T-helper 1 cell treated with Interleukin-12 subunit alpha and Interleukin-12 subunit beta and Interleukin-4 antibody, amounts not matched to agents 30 μg/mL and 1 μg/mL, for 36 hours (primary cell): ENCODE data around the gene TBC1D24.

Experiments used
- H3K27ac Mint-ChIP-seq: one replicate; pipeline ENCODE4 v1.8.0; 2021; ENCODE audit warnings: mild to moderate bottlenecking, mixed read lengths
- H3K27me3 Mint-ChIP-seq: one replicate; pipeline ENCODE4 v1.8.0; 2021; ENCODE audit warnings: low read depth, mixed read lengths
- H3K36me3 Mint-ChIP-seq: one replicate; pipeline ENCODE4 v1.8.0; 2021; ENCODE audit warnings: low read depth, mixed read lengths
- H3K4me1 Mint-ChIP-seq: one replicate; pipeline ENCODE4 v1.8.0; 2021; ENCODE audit warnings: low read depth, mixed read lengths
- H3K4me3 Mint-ChIP-seq: one replicate; pipeline ENCODE4 v1.8.0; 2021; ENCODE audit warnings: mild to moderate bottlenecking, moderate library complexity, mixed read lengths
- H3K9me3 Mint-ChIP-seq: one replicate; pipeline ENCODE4 v1.8.0; 2021; ENCODE audit warnings: mixed read lengths

The TBC1D24 gene

GRCh38 chr16:2469399-2470233 lies 5.3 kb upstream of the TBC1D24 start:
- H3K9me3 Mint-ChIP-seq, result no peaks in the 10 kb centered on the region
- peaks cover 5% of the 10 kb centered on the region for H3K4me1 Mint-ChIP-seq
- H3K27ac Mint-ChIP-seq, result no peak overlapping the region

GRCh38 chr16:2470234-2470601 lies 4.7 kb upstream of the TBC1D24 start:
- no peaks in the 10 kb centered on the region for H3K36me3 Mint-ChIP-seq
- H3K27me3 Mint-ChIP-seq, result peaks cover 32% of the 10 kb centered on the region
- peaks cover 5% of the 10 kb centered on the region for H3K4me1 Mint-ChIP-seq
- H3K27ac Mint-ChIP-seq, result no peak overlapping the region
- H3K4me3 Mint-ChIP-seq, result no peak overlapping the region
- no peaks in the 10 kb centered on the region for H3K9me3 Mint-ChIP-seq

More at GRCh38 chr16:2469399-2470233, 5.3 kb upstream of the TBC1D24 start:
- Mint-ChIP-seq H3K27me3 (peaks cover 32% of the 10 kb centered on the region), H3K4me3 (no peak overlapping the region), H3K36me3 (no peaks in the 10 kb centered on the region)

GRCh38 chr16:2470603-2471015 lies 4.3 kb upstream of the TBC1D24 start:
- Mint-ChIP-seq H3K4me3 (no peak overlapping the region), H3K36me3 (no peaks in the 10 kb centered on the region), H3K4me1 (peaks cover 5% of the 10 kb centered on the region), H3K9me3 (no peaks in the 10 kb centered on the region), H3K27ac (no peak overlapping the region), H3K27me3 (peaks cover 32% of the 10 kb centered on the region)

- Mint-ChIP-seq H3K36me3 (no peaks in the 10 kb centered on the region), H3K4me1 (peaks cover 7% of the 10 kb centered on the region), H3K27ac (no peak within 1 kb of the TSS), H3K9me3 (no peaks in the 10 kb centered on the region), H3K27me3 (peaks cover 35% of the 10 kb centered on the region), H3K4me3 (no peak within 1 kb of the TSS)
These were observed 3.8 kb upstream of the TBC1D24 start, which contains the start of gene NTN3 for GRCh38 chr16:2471016-2471652. Gene NTN3 (plus strand): TSS chr16:2471297. CDS start chr16:2471702, 405 bp downstream.

- Mint-ChIP-seq H3K9me3 (no peaks in the 10 kb centered on the region), H3K36me3 (no peaks in the 10 kb centered on the region), H3K27me3 (peaks cover 42% of the 10 kb centered on the region), H3K4me1 (peaks cover 10% of the 10 kb centered on the region), H3K27ac (no peak overlapping the region), H3K4me3 (no peak overlapping the region)
These were observed 3.1 kb upstream of the TBC1D24 start for GRCh38 chr16:2471653-2472487.

GRCh38 chr16:2472488-2472864 lies 2.5 kb upstream of the TBC1D24 start:
- H3K4me1 Mint-ChIP-seq, result peaks cover 13% of the 10 kb centered on the region
- no peaks in the 10 kb centered on the region for H3K36me3 Mint-ChIP-seq
- H3K9me3 Mint-ChIP-seq, result no peaks in the 10 kb centered on the region

GRCh38 chr16:2472885-2473445 lies 2.0 kb upstream of the TBC1D24 start:
- H3K27ac Mint-ChIP-seq, result no peak overlapping the region

More at GRCh38 chr16:2472488-2472864, 2.5 kb upstream of the TBC1D24 start:
- H3K27me3 Mint-ChIP-seq, result peaks cover 41% of the 10 kb centered on the region
- H3K27ac Mint-ChIP-seq, result no peak overlapping the region
- H3K4me3 Mint-ChIP-seq, result no peak overlapping the region

GRCh38 chr16:2473446-2473926 lies 1.4 kb upstream of the TBC1D24 start:
- Mint-ChIP-seq H3K27ac (no peak overlapping the region), H3K9me3 (no peaks in the 10 kb centered on the region), H3K4me1 (peaks cover 13% of the 10 kb centered on the region), H3K27me3 (peaks cover 36% of the 10 kb centered on the region), H3K36me3 (no peaks in the 10 kb centered on the region), H3K4me3 (peak overlapping the region; percentile 59)

More at GRCh38 chr16:2472885-2473445, 2.0 kb upstream of the TBC1D24 start:
- Mint-ChIP-seq H3K4me3 (peak overlapping the region; percentile 59), H3K27me3 (peaks cover 41% of the 10 kb centered on the region), H3K36me3 (no peaks in the 10 kb centered on the region), H3K4me1 (peaks cover 13% of the 10 kb centered on the region), H3K9me3 (no peaks in the 10 kb centered on the region)

- no peak overlapping the region for H3K27ac Mint-ChIP-seq
- H3K4me1 Mint-ChIP-seq, result peaks cover 13% of the 10 kb centered on the region
- peaks cover 34% of the 10 kb centered on the region for H3K27me3 Mint-ChIP-seq
- no peaks in the 10 kb centered on the region for H3K9me3 Mint-ChIP-seq
- peak overlapping the region; percentile 68 for H3K4me3 Mint-ChIP-seq
- no peaks in the 10 kb centered on the region for H3K36me3 Mint-ChIP-seq
These were observed 689 bp upstream of the TBC1D24 start for GRCh38 chr16:2473999-2474876.

GRCh38 chr16:2475413-2476344 lies 752 bp downstream of the TBC1D24 start:
- Mint-ChIP-seq H3K4me1 (peaks cover 13% of the 10 kb centered on the region), H3K27me3 (peaks cover 21% of the 10 kb centered on the region), H3K9me3 (no peaks in the 10 kb centered on the region), H3K27ac (no peak overlapping the region), H3K36me3 (no peaks in the 10 kb centered on the region), H3K4me3 (peak overlapping the region; percentile 57)

GRCh38 chr16:2476345-2476720 lies 1.4 kb downstream of the TBC1D24 start:
- H3K9me3 Mint-ChIP-seq, result no peaks in the 10 kb centered on the region
- H3K27me3 Mint-ChIP-seq, result peaks cover 21% of the 10 kb centered on the region
- H3K4me3 Mint-ChIP-seq, result peak overlapping the region; percentile 57
- no peak overlapping the region for H3K27ac Mint-ChIP-seq
- peaks cover 13% of the 10 kb centered on the region for H3K4me1 Mint-ChIP-seq
- H3K36me3 Mint-ChIP-seq, result no peaks in the 10 kb centered on the region

- no peaks in the 10 kb centered on the region for H3K36me3 Mint-ChIP-seq
- peak overlapping the region; percentile 57 for H3K4me3 Mint-ChIP-seq
- H3K9me3 Mint-ChIP-seq, result no peaks in the 10 kb centered on the region
- no peak overlapping the region for H3K27ac Mint-ChIP-seq
- H3K27me3 Mint-ChIP-seq, result peaks cover 21% of the 10 kb centered on the region
- peaks cover 13% of the 10 kb centered on the region for H3K4me1 Mint-ChIP-seq
These were observed 1.8 kb downstream of the TBC1D24 start for GRCh38 chr16:2476741-2477140.
